ENCODE data around the gene PSMB7. TPM values are rescaled to one million over a fixed set of nuclear protein-coding genes. Genes with fewer than 3 reads are reported as not detected.

The PSMB7 gene
- total and polyA plus RNA-seq, 2 of the 8 experiments (the other 6 are each of a cell fraction or from before 2014, with no cell fraction given), result 222 to 357 TPM

GRCh38 chr9:124456341-124457078, 41.3 kb upstream of the PSMB7 start (continued):
- TF ChIP-seq CHD7 (IDR thresholded peaks at IDR 0.05; ENCODE audit: insufficient replicate concordance, low read length) (no peak), CEBPB (IDR thresholded peaks at IDR 0.05; ENCODE audit: low read depth, low read length) (no peak), SIX5 (IDR thresholded peaks at IDR 0.05; ENCODE audit: low read depth, low read length) (no peak)

Data from H1 (cell line).